Right hindlimb (tissue), 1 donor: ENCODE data around the gene C1orf159.
"Not testable (repeated sequence)": the region's sequence is repeated elsewhere in the genome, so short reads cannot be mapped to it uniquely, and the experiment has no call there.

ENCODE experiments used
- DNase-seq: peaks from one replicate; pipeline ENCODE4 v3.0.0-alpha.2; 2018

The C1orf159 gene

GRCh38 chr1:1148569-1148968 lies 32.7 kb upstream of the C1orf159 start:
- no peak for DNase-seq

GRCh38 chr1:1148061-1148460 lies 32.2 kb upstream of the C1orf159 start:
- DNase-seq, result no peak

GRCh38 chr1:1146596-1146995 lies 30.7 kb upstream of the C1orf159 start:
- DNase-seq, result no peak

- DNase-seq, result no peak
Measured at GRCh38 chr1:1146026-1146425, 30.1 kb upstream of the C1orf159 start.

- DNase-seq, result no peak
Measured at GRCh38 chr1:1145547-1145914, 29.6 kb upstream of the C1orf159 start.

- no peak for DNase-seq
Measured at GRCh38 chr1:1144843-1145546, 29.1 kb upstream of the C1orf159 start.

GRCh38 chr1:1144122-1144842 lies 28.4 kb upstream of the C1orf159 start:
- DNase-seq, result no peak

GRCh38 chr1:1143636-1144035 lies 27.7 kb upstream of the C1orf159 start:
- DNase-seq, result no peak

GRCh38 chr1:1142844-1143243 lies 27.0 kb upstream of the C1orf159 start:
- DNase-seq, result no peak

GRCh38 chr1:1142352-1142751 lies 26.5 kb upstream of the C1orf159 start:
- DNase-seq, result not testable (repeated sequence)

GRCh38 chr1:1141911-1142250 lies 26.0 kb upstream of the C1orf159 start:
- no peak for DNase-seq

- DNase-seq, result no peak
Measured at GRCh38 chr1:1141244-1141910, 25.5 kb upstream of the C1orf159 start.

- no peak for DNase-seq
Measured at GRCh38 chr1:1140673-1141072, 24.8 kb upstream of the C1orf159 start.

- no peak for DNase-seq
Measured at GRCh38 chr1:1137256-1138045, 21.6 kb upstream of the C1orf159 start.

GRCh38 chr1:1136547-1137230 lies 20.8 kb upstream of the C1orf159 start:
- DNase-seq, result no peak

GRCh38 chr1:1135339-1136136 lies 19.6 kb upstream of the C1orf159 start:
- DNase-seq, result peak; percentile 58

GRCh38 chr1:1134300-1134970 lies 18.5 kb upstream of the C1orf159 start:
- no peak for DNase-seq

GRCh38 chr1:1132956-1133750 lies 17.3 kb upstream of the C1orf159 start:
- DNase-seq, result peak; percentile 86

GRCh38 chr1:1132042-1132950 lies 16.4 kb upstream of the C1orf159 start:
- no peak for DNase-seq
